Stimulated activated CD4-positive, alpha-beta T cell treated with anti-CD3 and anti-CD28 coated beads, Interleukin-2, amount 100 ng/mL, for 4 hours (primary cell): Measurements from ENCODE around the gene ST8SIA5.

Experiments used
- DNase-seq: peaks from one replicate; pipeline ENCODE4 v3.0.0-alpha.2; 2020; ENCODE audit warnings: low read depth

ST8SIA5 gene

DNA sequence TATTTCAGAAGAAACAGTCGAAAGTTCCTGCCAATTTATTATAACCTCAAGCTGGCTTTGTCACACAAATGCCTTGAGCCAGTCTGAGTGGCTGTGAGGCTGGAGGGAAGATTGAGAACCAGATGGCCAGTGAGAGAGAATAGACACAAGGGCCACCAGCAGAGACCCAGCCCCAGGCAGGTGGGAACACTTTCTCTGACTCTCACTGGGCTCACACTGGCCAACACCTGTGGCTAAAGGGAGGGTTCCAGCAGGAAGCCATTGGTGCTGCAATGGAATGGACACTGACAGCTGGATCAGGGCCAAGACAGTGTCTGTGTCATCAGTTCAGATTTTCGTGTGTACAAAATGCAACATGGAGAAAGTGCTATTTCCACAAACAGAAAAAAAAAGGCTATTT, 129.7 kb downstream of the ST8SIA5 start:
- DNase-seq = no peak

DNA sequence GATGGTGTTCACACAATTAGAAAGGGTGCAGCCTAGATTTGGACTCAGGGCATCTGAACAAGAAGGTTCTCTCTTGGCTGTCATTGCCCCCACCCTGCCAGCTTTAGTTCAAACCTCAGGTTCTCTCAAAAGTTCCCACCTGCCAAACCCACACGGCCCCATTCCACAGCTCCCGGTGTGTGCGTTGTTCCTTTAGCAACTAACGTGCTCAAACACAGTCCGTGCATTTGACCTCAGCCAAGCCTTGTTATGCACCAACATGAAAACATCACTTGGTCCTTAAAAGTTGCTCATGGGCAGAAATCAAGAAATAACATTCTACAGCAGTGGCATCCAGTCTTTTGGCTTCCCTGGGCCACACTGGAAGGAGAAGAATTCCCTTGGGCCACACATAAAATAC, 131.8 kb downstream of the ST8SIA5 start:
- no peak for DNase-seq

DNA sequence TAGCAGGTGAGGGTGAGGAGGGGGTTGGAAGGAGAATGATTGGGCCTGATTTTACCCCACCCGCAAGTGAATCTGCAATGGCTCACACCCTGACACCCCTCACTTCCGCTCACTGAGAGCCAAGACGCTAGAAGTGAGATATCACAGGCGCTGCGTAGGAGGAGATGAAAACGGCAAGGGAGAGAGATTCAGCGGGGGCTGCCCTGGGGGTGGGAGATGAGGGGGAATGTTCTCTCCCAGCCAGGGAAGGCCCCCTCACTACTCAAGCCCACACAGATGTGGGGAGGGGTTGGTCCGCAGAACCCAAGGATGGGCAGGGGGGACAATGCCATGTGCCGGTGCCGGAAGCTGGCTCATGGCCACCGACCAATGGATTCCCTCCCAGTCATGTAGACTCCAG, 132.7 kb downstream of the ST8SIA5 start:
- DNase-seq = peak; percentile 33

DNA sequence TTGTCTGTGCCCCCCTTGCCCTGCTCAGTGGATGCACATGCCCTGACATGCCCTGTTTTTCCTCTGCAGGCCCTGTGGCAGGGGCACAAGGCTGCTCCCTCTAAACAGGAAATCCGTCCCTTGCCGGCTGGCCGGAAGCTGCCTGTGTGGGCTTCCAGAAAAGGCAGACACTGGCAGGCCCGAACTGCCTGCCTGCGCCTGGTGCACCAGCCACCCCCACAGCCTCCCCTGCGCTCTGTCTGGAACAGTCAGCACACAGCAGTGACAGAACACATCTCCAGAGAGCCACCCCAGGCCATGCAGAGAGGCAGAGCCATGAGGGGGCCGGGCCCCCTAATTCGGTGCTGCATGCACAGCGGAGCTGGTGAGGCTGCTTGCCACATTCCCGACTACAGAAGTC, 133.3 kb downstream of the ST8SIA5 start:
- DNase-seq = no peak

- DNase-seq = no peak
These were observed 133.9 kb downstream of the ST8SIA5 start for GRCh38 chr18:46622999-46623398.

GRCh38 chr18:46622451-46622850, 134.4 kb downstream of the ST8SIA5 start:
- DNase-seq = no peak

DNA sequence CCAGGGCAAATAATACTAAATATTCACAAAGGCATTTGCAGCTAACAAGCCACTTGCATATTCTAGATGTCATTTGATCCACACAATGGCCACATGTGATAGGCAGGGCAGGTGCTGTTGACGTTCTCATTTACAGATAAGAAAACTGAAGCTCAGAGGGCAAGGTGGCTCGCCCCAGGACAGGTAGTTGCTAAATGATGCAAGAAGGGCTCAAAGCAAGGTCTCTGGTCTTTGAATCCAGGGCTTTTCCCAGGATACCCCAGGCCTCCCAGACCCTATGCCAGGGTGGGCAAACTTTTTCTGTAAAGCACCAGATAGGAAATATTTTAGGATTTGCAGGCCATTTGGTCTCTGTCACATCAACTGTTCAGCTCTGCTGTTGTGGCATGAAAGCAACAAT, 135.0 kb downstream of the ST8SIA5 start:
- no peak for DNase-seq

DNA sequence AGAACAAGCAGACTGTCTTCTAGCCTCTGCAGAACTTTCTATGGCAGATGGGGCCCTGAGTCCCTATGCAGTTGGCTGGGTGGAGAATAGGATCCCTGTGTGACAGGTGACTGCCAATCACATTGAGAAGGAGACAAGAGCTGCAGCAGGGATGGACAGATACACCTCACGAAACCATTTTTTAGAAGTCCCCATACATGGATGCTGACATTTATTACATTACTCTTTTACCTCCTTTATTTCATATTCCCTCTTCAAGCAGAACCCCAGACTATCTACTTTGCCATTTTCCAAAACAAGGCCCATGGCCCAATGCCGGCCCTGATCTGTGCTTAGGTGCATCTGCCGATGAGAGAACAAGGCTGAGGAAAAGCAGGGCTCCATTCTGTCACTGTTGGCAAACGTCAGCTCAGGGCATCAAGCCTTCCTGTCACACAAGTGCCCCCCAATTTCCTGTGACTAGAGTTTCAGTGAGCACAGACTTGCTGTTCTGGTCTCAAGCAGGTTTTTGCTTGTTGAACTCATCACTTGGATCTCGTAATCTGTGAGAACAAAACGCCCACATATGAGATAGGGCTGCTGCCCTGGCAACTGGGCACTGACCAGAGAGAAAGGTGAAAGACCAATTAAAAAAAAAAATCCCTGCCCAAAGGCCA, 135.6 kb downstream of the ST8SIA5 start:
- DNase-seq = no peak

DNA sequence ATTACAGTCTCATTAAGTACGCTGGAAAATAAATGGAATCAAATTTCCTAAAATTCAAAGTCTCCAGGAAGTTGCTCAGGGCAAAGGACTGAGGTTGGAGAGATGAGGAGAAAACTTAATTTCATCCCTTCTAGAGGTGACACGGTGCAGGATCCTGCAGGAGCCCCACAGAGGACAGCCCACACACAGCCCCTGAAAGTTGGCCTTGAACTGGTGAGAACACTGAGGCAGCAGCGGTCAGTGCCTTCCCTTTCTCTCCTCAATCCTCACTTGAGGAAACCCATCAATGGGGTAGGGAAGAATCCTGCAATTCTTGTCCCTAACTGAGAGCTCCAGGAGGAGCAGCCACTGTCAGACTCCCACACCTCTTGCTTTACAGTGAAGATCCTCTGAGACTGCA, 137.3 kb downstream of the ST8SIA5 start:
- DNase-seq = no peak
